Mesothelial cell of epicardium (in vitro differentiated cells): ENCODE data around the gene BTNL8. TPM values are rescaled to one million over a fixed set of nuclear protein-coding genes. Genes with fewer than 3 reads are reported as not detected.

Experiments
- DNase-seq, 2 experiments: peaks; one replicate each; pipeline ENCODE4 v3.0.0; 2021; ENCODE audit warnings: low spot score in 2 of 2; ENCODE audit not compliant: unreplicated experiment in 2 of 2
- H3K27ac Mint-ChIP-seq: 2 replicates; pipeline ENCODE4 v1.8.0; 2021; ENCODE audit warnings: mixed read lengths
- H3K27me3 Mint-ChIP-seq: 2 replicates; pipeline ENCODE4 v1.8.0; 2021; ENCODE audit warnings: low read depth, mixed read lengths
- H3K36me3 Mint-ChIP-seq: 2 replicates; pipeline ENCODE4 v1.8.0; 2021; ENCODE audit warnings: mixed read lengths
- H3K4me1 Mint-ChIP-seq: 2 replicates; pipeline ENCODE4 v1.8.0; 2021; ENCODE audit warnings: mixed read lengths
- H3K4me3 Mint-ChIP-seq: 2 replicates; pipeline ENCODE4 v1.8.0; 2021; ENCODE audit warnings: mild to moderate bottlenecking, moderate library complexity, mixed read lengths
- H3K9me3 Mint-ChIP-seq: 2 replicates; pipeline ENCODE4 v1.8.0; 2021; ENCODE audit warnings: mixed read lengths
- total RNA-seq: library from RNA; stranded (reverse); gene quantifications from 3 replicates; pipeline ENCODE4 v1.2.1, GENCODE V29; 2021
- TF ChIP-seq, protein P1 (sequence below): fragments of 200-600 bp; sonication (generic); IDR thresholded peaks from one replicate; pipeline ENCODE4 v1.5.0; 2021; ENCODE audit warnings: antibody characterized with exemption; ENCODE audit not compliant: unreplicated experiment

The BTNL8 gene
- total RNA-seq = not detected in 3 replicates

GRCh38 chr5:180898621-180899246, at the start of gene BTNL8:
BTNL8 (plus strand) TSS chr5:180899159; CDS start chr5:180899311, 152 bp downstream.
- H3K4me1 Mint-ChIP-seq = no peaks in the 10 kb centered on the region
- DNase-seq = no peak
- H3K27me3 Mint-ChIP-seq = peaks cover 5% of the 10 kb centered on the region
- no peak within 1 kb of the TSS for H3K4me3 Mint-ChIP-seq
- TF ChIP-seq, protein P1, sequence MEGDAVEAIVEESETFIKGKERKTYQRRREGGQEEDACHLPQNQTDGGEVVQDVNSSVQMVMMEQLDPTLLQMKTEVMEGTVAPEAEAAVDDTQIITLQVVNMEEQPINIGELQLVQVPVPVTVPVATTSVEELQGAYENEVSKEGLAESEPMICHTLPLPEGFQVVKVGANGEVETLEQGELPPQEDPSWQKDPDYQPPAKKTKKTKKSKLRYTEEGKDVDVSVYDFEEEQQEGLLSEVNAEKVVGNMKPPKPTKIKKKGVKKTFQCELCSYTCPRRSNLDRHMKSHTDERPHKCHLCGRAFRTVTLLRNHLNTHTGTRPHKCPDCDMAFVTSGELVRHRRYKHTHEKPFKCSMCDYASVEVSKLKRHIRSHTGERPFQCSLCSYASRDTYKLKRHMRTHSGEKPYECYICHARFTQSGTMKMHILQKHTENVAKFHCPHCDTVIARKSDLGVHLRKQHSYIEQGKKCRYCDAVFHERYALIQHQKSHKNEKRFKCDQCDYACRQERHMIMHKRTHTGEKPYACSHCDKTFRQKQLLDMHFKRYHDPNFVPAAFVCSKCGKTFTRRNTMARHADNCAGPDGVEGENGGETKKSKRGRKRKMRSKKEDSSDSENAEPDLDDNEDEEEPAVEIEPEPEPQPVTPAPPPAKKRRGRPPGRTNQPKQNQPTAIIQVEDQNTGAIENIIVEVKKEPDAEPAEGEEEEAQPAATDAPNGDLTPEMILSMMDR = no peak
- no peaks in the 10 kb centered on the region for H3K36me3 Mint-ChIP-seq
- no peak within 1 kb of the TSS for H3K27ac Mint-ChIP-seq
- H3K9me3 Mint-ChIP-seq = peaks cover 18% of the 10 kb centered on the region

DNA sequence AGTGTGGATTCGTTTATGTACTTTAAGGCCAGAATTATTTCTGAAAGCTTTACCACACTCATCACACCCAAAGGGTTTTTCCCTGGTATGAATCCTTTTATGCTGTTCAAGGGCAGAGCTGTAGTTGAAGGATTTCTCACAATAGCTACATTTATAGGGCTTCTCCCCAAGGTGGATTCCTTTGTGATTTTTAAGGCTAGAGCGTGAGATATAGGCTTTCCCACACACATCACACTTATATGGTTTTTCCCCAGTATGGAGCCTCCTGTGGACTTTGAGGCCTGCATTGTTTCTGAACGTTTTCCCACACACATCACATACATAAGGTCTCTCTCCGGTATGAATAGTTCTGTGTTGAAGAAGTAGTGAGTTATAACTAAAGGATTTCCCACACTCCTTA, 49.1 kb upstream of the BTNL8 start:
- no peak overlapping the region for H3K4me3 Mint-ChIP-seq
- no peak for DNase-seq
- H3K36me3 Mint-ChIP-seq = peaks cover 96% of the 10 kb centered on the region
- H3K4me1 Mint-ChIP-seq = no peaks in the 10 kb centered on the region
- no peaks in the 10 kb centered on the region for H3K27me3 Mint-ChIP-seq
- H3K27ac Mint-ChIP-seq = no peak overlapping the region
- TF ChIP-seq, protein P1 = no peak
- H3K9me3 Mint-ChIP-seq = peaks cover 92% of the 10 kb centered on the region

- Mint-ChIP-seq H3K9me3 (peaks cover 96% of the 10 kb centered on the region), H3K4me3 (no peak overlapping the region), H3K36me3 (peaks cover 100% of the 10 kb centered on the region), H3K27me3 (no peaks in the 10 kb centered on the region), H3K4me1 (no peaks in the 10 kb centered on the region), H3K27ac (no peak overlapping the region)
- TF ChIP-seq, protein P1 = no peak
- DNase-seq = no peak
These were observed 48.4 kb upstream of the BTNL8 start for GRCh38 chr5:180850434-180851078.

DNA sequence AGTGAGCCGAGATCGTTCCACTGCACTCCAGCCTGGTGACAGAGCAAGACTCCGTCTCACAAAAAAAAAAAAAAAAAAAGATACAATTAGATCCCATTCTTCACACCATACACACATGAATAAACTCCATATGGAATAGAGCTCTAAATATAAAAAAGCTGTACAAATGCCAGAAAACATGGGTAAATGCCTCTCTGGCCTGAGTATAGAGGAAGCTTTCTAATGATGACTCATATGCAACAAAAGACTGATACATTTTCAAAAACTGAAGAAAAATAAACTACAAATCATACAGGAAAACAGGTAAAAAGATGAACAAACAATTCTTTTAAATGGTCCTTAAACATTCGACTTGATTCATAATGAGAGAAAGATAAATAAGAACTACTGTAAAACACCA, 46.5 kb upstream of the BTNL8 start:
- Mint-ChIP-seq H3K4me1 (no peaks in the 10 kb centered on the region), H3K36me3 (peaks cover 95% of the 10 kb centered on the region), H3K9me3 (peaks cover 85% of the 10 kb centered on the region), H3K4me3 (no peak overlapping the region), H3K27ac (no peak overlapping the region), H3K27me3 (no peaks in the 10 kb centered on the region)
- TF ChIP-seq, protein P1 = no peak
- DNase-seq = no peak

DNA sequence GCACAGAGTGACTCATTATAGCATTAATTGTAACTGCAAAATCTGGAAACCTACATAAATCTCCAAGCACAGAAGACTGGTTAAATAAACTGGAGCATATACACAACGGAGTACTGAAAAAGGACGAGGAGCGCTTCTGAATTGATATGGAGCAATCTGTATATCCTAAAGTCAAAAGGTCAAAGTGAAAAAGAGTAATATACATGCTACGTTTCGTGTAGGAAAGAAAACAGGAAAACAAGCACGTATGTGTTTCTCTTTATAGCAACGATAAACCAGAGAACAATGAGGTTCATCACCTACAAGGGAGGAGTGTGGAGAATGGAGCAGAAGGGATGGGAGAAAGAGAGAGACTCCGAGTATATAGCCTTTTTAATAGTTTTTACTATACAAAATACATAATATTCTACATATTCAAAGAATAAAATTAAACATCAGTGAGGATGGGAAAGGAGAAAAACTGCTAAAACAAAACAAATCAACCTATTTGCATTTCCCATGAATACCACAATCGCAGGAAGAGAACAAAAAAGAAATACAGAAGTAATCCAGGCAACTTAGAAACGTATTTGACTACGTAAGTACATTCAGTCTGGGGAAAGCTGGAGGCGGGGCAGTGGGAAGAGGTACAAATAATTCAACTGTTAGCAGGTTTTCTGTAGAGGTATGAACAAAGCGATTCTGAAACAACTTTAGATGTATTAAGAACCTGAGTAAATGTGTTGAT, 45.7 kb upstream of the BTNL8 start:
- Mint-ChIP-seq H3K27ac (no peak overlapping the region), H3K9me3 (peaks cover 77% of the 10 kb centered on the region), H3K4me1 (no peaks in the 10 kb centered on the region), H3K27me3 (no peaks in the 10 kb centered on the region), H3K4me3 (no peak overlapping the region), H3K36me3 (peaks cover 90% of the 10 kb centered on the region)
- no peak for DNase-seq
- TF ChIP-seq, protein P1 = no peak
